ENCODE measurements around the gene C2orf72. TPM values are rescaled to one million over a fixed set of nuclear protein-coding genes. Genes with fewer than 3 reads are reported as not detected.

The C2orf72 gene
- total and polyA plus RNA-seq, 7 donors: 0.36 to 20.4 (median 18.5) TPM; not detected in 2

DNA sequence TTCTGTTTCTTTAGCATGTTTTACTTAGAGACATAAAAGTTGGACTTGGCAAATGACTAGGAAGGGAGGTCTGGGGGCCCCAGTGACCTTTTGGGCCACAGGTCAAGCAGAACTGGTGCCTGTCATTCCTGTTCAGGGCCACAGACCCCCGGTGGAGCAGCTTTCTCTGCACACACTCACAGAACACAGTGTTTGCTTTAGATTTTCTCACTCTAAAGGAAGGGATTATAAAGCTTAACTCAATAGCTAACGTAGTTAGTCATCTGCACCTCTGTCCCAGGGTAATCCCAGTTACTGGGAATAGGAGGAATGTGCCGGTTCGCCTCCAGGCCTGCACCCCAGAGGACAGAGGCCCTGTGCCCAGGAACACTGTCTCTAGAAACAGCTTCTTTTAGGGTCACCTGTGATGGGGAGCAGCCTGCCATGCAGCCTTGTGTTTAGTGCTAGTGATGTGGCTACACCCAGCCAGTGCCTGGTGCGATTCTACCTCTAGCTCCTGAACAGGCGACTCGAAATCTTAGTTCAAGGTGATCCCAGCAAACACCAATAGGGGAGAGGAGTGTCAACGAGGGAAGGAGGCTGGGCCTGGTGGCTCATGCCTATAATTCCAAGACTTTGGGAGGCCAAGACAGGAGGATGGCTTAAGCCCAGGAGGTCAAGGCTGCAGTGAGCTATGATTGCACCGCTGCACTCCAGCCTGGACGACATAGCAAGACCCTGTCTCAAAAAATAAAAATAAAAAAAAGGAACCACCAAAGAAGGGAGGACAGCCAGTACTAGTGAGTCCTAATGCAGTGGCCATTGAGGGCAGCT lies 29.8 kb upstream of the C2orf72 start:
- WGBS, 2 donors: 72 to 76% methylated on average over 10 of the region's 10 CpGs
- H3K36me3 ChIP-seq: no peaks in the 10 kb centered on the region

DNA sequence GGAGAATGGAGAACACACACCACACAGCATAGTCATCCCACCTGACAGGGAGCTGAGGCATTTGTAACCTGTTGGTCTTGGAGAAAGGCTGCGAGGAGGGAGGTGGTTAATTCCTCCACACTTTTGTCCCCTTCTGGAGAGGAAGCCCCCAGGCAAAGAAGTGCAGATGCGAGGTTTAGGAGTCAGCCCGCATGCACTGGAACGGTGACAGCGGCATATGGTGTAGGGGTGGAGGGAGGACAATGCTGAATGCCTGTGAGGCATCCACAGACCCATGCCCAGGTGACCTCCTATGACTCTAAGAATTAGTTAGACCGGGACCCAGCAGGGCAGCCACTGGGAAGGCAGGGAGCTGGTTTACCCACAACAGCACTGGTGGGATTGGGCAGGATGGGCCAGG lies 29.2 kb upstream of the C2orf72 start:
- no peaks in the 10 kb centered on the region for H3K36me3 ChIP-seq
- intact Hi-C loops (cut with DNase I): no loop called here
- WGBS, 2 donors: 90 to 91% methylated on average over 6 of the region's 6 CpGs
- H3K4me3 ChIP-seq: no peak overlapping the region
- H3K4me1 ChIP-seq: no peaks in the 10 kb centered on the region
- peaks cover 0 to 6% (median 0%) of the 10 kb centered on the region in 3 donors for H3K27me3 ChIP-seq
- no peaks in the 10 kb centered on the region for H3K9me3 ChIP-seq
- TF ChIP-seq EP300 (IDR thresholded peaks at IDR 0.05) (no peak), POLR2A (IDR thresholded peaks at IDR 0.05) (no peak), POLR2AphosphoS5 (IDR thresholded peaks at IDR 0.05) (no peak)
- TF ChIP-seq, protein P1, sequence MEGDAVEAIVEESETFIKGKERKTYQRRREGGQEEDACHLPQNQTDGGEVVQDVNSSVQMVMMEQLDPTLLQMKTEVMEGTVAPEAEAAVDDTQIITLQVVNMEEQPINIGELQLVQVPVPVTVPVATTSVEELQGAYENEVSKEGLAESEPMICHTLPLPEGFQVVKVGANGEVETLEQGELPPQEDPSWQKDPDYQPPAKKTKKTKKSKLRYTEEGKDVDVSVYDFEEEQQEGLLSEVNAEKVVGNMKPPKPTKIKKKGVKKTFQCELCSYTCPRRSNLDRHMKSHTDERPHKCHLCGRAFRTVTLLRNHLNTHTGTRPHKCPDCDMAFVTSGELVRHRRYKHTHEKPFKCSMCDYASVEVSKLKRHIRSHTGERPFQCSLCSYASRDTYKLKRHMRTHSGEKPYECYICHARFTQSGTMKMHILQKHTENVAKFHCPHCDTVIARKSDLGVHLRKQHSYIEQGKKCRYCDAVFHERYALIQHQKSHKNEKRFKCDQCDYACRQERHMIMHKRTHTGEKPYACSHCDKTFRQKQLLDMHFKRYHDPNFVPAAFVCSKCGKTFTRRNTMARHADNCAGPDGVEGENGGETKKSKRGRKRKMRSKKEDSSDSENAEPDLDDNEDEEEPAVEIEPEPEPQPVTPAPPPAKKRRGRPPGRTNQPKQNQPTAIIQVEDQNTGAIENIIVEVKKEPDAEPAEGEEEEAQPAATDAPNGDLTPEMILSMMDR (IDR thresholded peaks at IDR 0.05): no peak
- no peak overlapping the region for H3K27ac ChIP-seq
- no peak for DNase-seq

More for the DNA sequence above, 29.8 kb upstream of the C2orf72 start:
- Histone ChIP-seq H3K4me3 (no peak overlapping the region), H3K27ac (no peak overlapping the region), H3K9me3 (no peaks in the 10 kb centered on the region), H3K27me3 (peaks cover 0 to 13% (median 0%) of the 10 kb centered on the region in 3 donors), H3K4me1 (no peaks in the 10 kb centered on the region)
- DNase-seq: no peak
- no peak for TF ChIP-seq EP300 (IDR thresholded peaks at IDR 0.05)
- intact Hi-C loops (cut with DNase I): no loop called here

DNA sequence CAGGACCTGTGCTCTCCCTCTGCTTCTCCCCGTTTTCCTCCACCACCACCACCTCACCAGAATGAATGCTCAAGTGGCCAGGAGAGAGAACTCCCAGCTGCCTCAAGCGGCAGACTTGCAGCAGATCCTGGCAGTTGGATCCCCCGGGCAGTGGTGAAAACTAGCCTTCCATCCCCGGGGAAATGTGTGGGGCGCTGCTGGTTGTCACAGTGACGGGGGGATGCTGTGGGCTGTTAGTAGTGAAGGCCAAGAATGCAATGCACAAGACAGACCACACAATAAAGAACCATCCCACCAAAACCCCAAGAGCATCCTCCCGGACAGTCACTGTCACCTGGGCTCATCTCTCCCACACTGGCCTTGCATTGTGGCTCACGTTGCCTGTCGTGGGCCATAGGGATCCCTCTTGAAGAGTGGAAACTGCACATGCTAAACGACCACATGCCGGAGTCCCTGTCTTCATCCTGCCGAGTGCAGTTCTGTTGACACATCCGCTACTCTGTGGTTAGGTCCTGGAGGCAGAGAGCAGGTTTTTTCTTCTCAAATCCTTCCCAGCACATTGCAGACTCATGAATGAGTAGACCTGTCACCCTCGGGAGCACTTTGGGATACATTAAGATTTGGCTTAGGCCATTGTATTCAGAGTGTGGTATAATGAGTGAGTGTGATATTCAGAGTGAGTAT lies 27.9 kb upstream of the C2orf72 start:
- intact Hi-C loops (cut with DNase I): no loop called here
- Histone ChIP-seq H3K27ac (no peak overlapping the region), H3K9me3 (no peaks in the 10 kb centered on the region), H3K4me1 (no peaks in the 10 kb centered on the region), H3K36me3 (no peaks in the 10 kb centered on the region), H3K4me3 (no peak overlapping the region), H3K27me3 (peaks cover 0 to 9% (median 0%) of the 10 kb centered on the region in 3 donors)
- DNase-seq: no peak
- WGBS, 2 donors: 77 to 80% methylated on average over 14 of the region's 14 CpGs
- no peak for TF ChIP-seq POLR2A (IDR thresholded peaks at IDR 0.05)
- TF ChIP-seq, protein P1 (IDR thresholded peaks at IDR 0.05): no peak
- TF ChIP-seq POLR2AphosphoS5 (IDR thresholded peaks at IDR 0.05): no peak
- no peak for TF ChIP-seq EP300 (IDR thresholded peaks at IDR 0.05)

DNA sequence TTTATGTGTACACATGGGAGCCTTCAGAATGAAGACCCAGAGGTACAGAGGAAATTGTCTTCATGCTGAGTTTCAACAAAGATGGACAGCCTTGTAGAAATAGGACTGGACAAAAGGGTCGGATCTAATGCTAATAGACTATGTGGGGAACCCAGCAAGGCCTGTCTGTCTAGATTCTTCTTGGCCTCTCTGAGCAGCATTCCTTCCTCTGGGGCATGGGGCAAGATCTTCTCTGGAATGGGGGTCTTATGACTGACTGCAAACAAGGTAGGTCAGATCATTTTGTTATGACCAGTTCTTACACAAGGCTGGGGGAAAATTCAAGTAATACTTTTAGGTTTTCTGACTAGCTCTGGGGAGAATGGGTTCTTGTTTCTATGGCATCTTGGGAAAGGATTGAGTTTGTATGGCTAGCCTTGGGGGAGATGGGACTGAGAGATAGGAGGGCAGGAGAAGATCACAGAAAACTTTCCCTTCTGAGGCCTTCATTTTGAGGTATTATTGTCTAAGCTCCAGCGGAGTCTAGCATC lies 27.1 kb upstream of the C2orf72 start:
- intact Hi-C loops (cut with DNase I): no loop called here
- WGBS, 2 donors: 89 to 93% methylated on average over 2 of the region's 2 CpGs
- no peaks in the 10 kb centered on the region for H3K4me1 ChIP-seq

More for the DNA sequence above, 27.1 kb upstream of the C2orf72 start:
- Histone ChIP-seq H3K9me3 (no peaks in the 10 kb centered on the region), H3K27me3 (peaks cover 0 to 13% (median 0%) of the 10 kb centered on the region in 3 donors), H3K36me3 (no peaks in the 10 kb centered on the region), H3K4me3 (no peak overlapping the region), H3K27ac (no peak overlapping the region)
- DNase-seq: no peak
- no peak for TF ChIP-seq EP300 (IDR thresholded peaks at IDR 0.05)
- no peak for TF ChIP-seq POLR2AphosphoS5 (IDR thresholded peaks at IDR 0.05)
- no peak for TF ChIP-seq POLR2A (IDR thresholded peaks at IDR 0.05)
- TF ChIP-seq, protein P1 (IDR thresholded peaks at IDR 0.05): no peak

Data from sigmoid colon (tissue), 7 donors.